Fibroblast of the aortic adventitia (primary cell): Measurements from ENCODE around the gene ASTL. TPM values are rescaled to one million over a fixed set of nuclear protein-coding genes. Genes with fewer than 3 reads are reported as not detected.

Source experiments
- total RNA-seq: library from RNA; depleted of rRNA; stranded (reverse); fragments of >200 nt; gene quantifications from 2 replicates; pipeline ENCODE4 v1.2.3, GENCODE V29; 2012; ENCODE audit warnings: low replicate concordance

The ASTL gene
- total RNA-seq, 1 donor, result not detected

Other genes with a start within 250 kb of the ASTL start
- 69.1 and 94.5 TPM in 2 replicates for gene ANKRD36C, start 146.7 kb downstream of the ASTL start, total RNA-seq
- 10.2 TPM in 1 of 2 replicates, not detected in the other for gene GPAT2, start 103.6 kb downstream of the ASTL start, total RNA-seq
- under 0.01 TPM in 1 of 2 replicates, not detected in the other for gene ADRA2B, start 21.9 kb downstream of the ASTL start, total RNA-seq
- 0.36 and 1.4 TPM in 2 replicates for gene DUSP2, start 6.9 kb upstream of the ASTL start, total RNA-seq
- gene STARD7, start 70.3 kb upstream of the ASTL start, total RNA-seq, result 85.8 and 170 TPM in 2 replicates
- 18.6 and 31.6 TPM in 2 replicates for gene TMEM127, start 127.5 kb upstream of the ASTL start, total RNA-seq
- 71.8 and 183 TPM in 2 replicates for gene CIAO1, start 127.7 kb upstream of the ASTL start, total RNA-seq
- gene SNRNP200, start 167.0 kb upstream of the ASTL start, total RNA-seq, result 28.0 and 39.3 TPM in 2 replicates
- 2.5 and 3.4 TPM in 2 replicates for gene ITPRIPL1, start 186.8 kb upstream of the ASTL start, total RNA-seq
- 0.57 and 18.7 TPM in 2 replicates for gene NCAPH, start 197.3 kb upstream of the ASTL start, total RNA-seq